H1 (cell line): ENCODE measurements around the gene PRPF40B. TPM values are rescaled to one million over a fixed set of nuclear protein-coding genes. Genes with fewer than 3 reads are reported as not detected.

Experiments
- POLR2A ChIP-seq, 2 experiments: IDR thresholded peaks; 1 replicate in 1 of 2; 2 replicates in 1 of 2; pipeline ENCODE4 v1.6.1; 2011; ENCODE audit warnings: low read depth in 2 of 2, low read length in 2 of 2, mild to moderate bottlenecking in 2 of 2; ENCODE audit errors: control extremely low read depth in 1 of 2
- TCF12 ChIP-seq: IDR thresholded peaks from 2 replicates; pipeline ENCODE4 v1.6.1; 2011; ENCODE audit warnings: low read depth, mild to moderate bottlenecking, low read length
- ZNF274 ChIP-seq: IDR thresholded peaks from 2 replicates; pipeline ENCODE4 v1.7.0; 2012; ENCODE audit warnings: low read length, borderline replicate concordance; ENCODE audit errors: extremely low read depth
- polyA plus RNA-seq, 7 experiments: library from polyadenylated mRNA; depleted of rRNA in 3 of 7; stranded (reverse) in 5 of 7; unstranded in 2 of 7; fragments of >200 nt in 5 of 7; fragments of 200-250 nt in 2 of 7; gene quantifications; 1 replicate in 5 of 7; 2 replicates in 1 of 7; 4 replicates in 1 of 7; pipeline versions ENCODE4 v1.2.1 to v1.2.3, GENCODE V29; 2011 to 2013; ENCODE audit warnings: missing spikeins in 2 of 7, mixed read lengths in 2 of 7
- total RNA-seq: library from RNA; stranded (reverse); fragmentation: NEBNext Ultra II Directional; extraction: Animal tissue kit (Norgen Biotek cat#: 25700); gene quantifications from 2 replicates; pipeline ENCODE4 v1.2.1, GENCODE V29; 2021
- TF ChIP-seq, protein P1 (sequence below): fragments of 300-600 bp; sonication (generic); IDR thresholded peaks from 2 replicates; pipeline ENCODE4 v1.7.1; 2012; ENCODE audit warnings: low read length, moderate library complexity, mild to moderate bottlenecking, inconsistent platforms; ENCODE audit not compliant: insufficient replicate concordance

Gene PRPF40B
- total and polyA plus RNA-seq, 2 of the 8 experiments (the other 6 are each of a cell fraction or from before 2014, with no cell fraction given) = 14.4 to 24.4 TPM

DNA sequence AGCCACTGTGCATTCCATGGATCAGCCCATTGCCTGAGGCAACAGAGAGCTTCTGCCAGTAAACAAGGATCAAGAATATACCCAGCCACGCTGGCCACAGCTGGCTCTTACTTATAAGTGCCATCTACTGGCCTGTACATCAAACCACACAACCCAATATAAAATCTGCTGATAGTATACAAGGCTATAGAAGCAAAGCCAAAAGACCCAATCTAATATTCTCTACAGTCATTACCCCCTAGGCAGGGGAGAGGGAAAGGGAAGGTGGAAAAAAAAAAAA, 13.5 kb upstream of the PRPF40B start (continued):
- TF ChIP-seq, protein P1, sequence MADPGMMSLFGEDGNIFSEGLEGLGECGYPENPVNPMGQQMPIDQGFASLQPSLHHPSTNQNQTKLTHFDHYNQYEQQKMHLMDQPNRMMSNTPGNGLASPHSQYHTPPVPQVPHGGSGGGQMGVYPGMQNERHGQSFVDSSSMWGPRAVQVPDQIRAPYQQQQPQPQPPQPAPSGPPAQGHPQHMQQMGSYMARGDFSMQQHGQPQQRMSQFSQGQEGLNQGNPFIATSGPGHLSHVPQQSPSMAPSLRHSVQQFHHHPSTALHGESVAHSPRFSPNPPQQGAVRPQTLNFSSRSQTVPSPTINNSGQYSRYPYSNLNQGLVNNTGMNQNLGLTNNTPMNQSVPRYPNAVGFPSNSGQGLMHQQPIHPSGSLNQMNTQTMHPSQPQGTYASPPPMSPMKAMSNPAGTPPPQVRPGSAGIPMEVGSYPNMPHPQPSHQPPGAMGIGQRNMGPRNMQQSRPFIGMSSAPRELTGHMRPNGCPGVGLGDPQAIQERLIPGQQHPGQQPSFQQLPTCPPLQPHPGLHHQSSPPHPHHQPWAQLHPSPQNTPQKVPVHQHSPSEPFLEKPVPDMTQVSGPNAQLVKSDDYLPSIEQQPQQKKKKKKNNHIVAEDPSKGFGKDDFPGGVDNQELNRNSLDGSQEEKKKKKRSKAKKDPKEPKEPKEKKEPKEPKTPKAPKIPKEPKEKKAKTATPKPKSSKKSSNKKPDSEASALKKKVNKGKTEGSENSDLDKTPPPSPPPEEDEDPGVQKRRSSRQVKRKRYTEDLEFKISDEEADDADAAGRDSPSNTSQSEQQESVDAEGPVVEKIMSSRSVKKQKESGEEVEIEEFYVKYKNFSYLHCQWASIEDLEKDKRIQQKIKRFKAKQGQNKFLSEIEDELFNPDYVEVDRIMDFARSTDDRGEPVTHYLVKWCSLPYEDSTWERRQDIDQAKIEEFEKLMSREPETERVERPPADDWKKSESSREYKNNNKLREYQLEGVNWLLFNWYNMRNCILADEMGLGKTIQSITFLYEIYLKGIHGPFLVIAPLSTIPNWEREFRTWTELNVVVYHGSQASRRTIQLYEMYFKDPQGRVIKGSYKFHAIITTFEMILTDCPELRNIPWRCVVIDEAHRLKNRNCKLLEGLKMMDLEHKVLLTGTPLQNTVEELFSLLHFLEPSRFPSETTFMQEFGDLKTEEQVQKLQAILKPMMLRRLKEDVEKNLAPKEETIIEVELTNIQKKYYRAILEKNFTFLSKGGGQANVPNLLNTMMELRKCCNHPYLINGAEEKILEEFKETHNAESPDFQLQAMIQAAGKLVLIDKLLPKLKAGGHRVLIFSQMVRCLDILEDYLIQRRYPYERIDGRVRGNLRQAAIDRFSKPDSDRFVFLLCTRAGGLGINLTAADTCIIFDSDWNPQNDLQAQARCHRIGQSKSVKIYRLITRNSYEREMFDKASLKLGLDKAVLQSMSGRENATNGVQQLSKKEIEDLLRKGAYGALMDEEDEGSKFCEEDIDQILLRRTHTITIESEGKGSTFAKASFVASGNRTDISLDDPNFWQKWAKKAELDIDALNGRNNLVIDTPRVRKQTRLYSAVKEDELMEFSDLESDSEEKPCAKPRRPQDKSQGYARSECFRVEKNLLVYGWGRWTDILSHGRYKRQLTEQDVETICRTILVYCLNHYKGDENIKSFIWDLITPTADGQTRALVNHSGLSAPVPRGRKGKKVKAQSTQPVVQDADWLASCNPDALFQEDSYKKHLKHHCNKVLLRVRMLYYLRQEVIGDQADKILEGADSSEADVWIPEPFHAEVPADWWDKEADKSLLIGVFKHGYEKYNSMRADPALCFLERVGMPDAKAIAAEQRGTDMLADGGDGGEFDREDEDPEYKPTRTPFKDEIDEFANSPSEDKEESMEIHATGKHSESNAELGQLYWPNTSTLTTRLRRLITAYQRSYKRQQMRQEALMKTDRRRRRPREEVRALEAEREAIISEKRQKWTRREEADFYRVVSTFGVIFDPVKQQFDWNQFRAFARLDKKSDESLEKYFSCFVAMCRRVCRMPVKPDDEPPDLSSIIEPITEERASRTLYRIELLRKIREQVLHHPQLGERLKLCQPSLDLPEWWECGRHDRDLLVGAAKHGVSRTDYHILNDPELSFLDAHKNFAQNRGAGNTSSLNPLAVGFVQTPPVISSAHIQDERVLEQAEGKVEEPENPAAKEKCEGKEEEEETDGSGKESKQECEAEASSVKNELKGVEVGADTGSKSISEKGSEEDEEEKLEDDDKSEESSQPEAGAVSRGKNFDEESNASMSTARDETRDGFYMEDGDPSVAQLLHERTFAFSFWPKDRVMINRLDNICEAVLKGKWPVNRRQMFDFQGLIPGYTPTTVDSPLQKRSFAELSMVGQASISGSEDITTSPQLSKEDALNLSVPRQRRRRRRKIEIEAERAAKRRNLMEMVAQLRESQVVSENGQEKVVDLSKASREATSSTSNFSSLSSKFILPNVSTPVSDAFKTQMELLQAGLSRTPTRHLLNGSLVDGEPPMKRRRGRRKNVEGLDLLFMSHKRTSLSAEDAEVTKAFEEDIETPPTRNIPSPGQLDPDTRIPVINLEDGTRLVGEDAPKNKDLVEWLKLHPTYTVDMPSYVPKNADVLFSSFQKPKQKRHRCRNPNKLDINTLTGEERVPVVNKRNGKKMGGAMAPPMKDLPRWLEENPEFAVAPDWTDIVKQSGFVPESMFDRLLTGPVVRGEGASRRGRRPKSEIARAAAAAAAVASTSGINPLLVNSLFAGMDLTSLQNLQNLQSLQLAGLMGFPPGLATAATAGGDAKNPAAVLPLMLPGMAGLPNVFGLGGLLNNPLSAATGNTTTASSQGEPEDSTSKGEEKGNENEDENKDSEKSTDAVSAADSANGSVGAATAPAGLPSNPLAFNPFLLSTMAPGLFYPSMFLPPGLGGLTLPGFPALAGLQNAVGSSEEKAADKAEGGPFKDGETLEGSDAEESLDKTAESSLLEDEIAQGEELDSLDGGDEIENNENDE = no peak
- no peak for TF ChIP-seq TCF12
- TF ChIP-seq ZNF274 = no peak
- TF ChIP-seq POLR2A (IDR thresholded peaks at IDR 0.05; ENCODE audit: control extremely low read depth in 1 of 2, low read depth in 2 of 2, low read length in 2 of 2) = no peak
- TF ChIP-seq, all 59 proteins: peak for 2
